Progenitor cell of endocrine pancreas (in vitro differentiated cells): ENCODE results near the gene ILKAP. TPM values are rescaled to one million over a fixed set of nuclear protein-coding genes. Genes with fewer than 3 reads are reported as not detected.

ENCODE experiments used
- DNase-seq: peaks from one replicate; pipeline ENCODE4 v3.0.0; 2021; ENCODE audit warnings: low spot score; ENCODE audit not compliant: unreplicated experiment
- H3K27ac Mint-ChIP-seq: 2 replicates; pipeline ENCODE4 v1.8.0; 2021; ENCODE audit warnings: mild to moderate bottlenecking, moderate library complexity, mixed read lengths
- H3K27me3 Mint-ChIP-seq: 2 replicates; pipeline ENCODE4 v1.8.0; 2021; ENCODE audit warnings: mixed read lengths
- H3K36me3 Mint-ChIP-seq: 2 replicates; pipeline ENCODE4 v1.8.0; 2022; ENCODE audit warnings: mixed read lengths; ENCODE audit not compliant: insufficient read depth
- H3K4me1 Mint-ChIP-seq: 2 replicates; pipeline ENCODE4 v1.8.0; 2021; ENCODE audit warnings: low read depth, mixed read lengths
- H3K4me3 Mint-ChIP-seq: 2 replicates; pipeline ENCODE4 v1.8.0; 2021; ENCODE audit warnings: low read depth, mild to moderate bottlenecking, moderate library complexity, mixed read lengths
- H3K9me3 Mint-ChIP-seq: 2 replicates; pipeline ENCODE4 v1.8.0; 2021; ENCODE audit warnings: low read depth, mixed read lengths
- CTCF ChIP-seq: fragments of 200-600 bp; sonication (generic); IDR thresholded peaks from one replicate; pipeline ENCODE4 v1.5.0; 2021; ENCODE audit warnings: antibody characterized with exemption, mild to moderate bottlenecking; ENCODE audit not compliant: unreplicated experiment
- total RNA-seq: library from RNA; stranded (reverse); gene quantifications from 2 replicates; pipeline ENCODE4 v1.2.1, GENCODE V29; 2021

The ILKAP gene
- total RNA-seq, 1 donor from 2014 or later: 56.3 TPM

- no peaks in the 10 kb centered on the region for H3K36me3 Mint-ChIP-seq
- H3K27me3 Mint-ChIP-seq: no peaks in the 10 kb centered on the region
- no peaks in the 10 kb centered on the region for H3K4me1 Mint-ChIP-seq
- H3K4me3 Mint-ChIP-seq: no peak overlapping the region
- DNase-seq: no peak
- no peaks in the 10 kb centered on the region for H3K9me3 Mint-ChIP-seq
- no peak for TF ChIP-seq CTCF
- no peak overlapping the region for H3K27ac Mint-ChIP-seq
Measured at GRCh38 chr2:238144262-238144661, 59.2 kb downstream of the ILKAP start.

- H3K4me3 Mint-ChIP-seq: no peak overlapping the region
- no peak for DNase-seq
- TF ChIP-seq CTCF: no peak
- no peaks in the 10 kb centered on the region for H3K9me3 Mint-ChIP-seq
- no peaks in the 10 kb centered on the region for H3K36me3 Mint-ChIP-seq
- H3K27ac Mint-ChIP-seq: no peak overlapping the region
- H3K27me3 Mint-ChIP-seq: no peaks in the 10 kb centered on the region
- H3K4me1 Mint-ChIP-seq: no peaks in the 10 kb centered on the region
Measured at GRCh38 chr2:238143239-238143951, 60.1 kb downstream of the ILKAP start.

- no peaks in the 10 kb centered on the region for H3K36me3 Mint-ChIP-seq
- no peaks in the 10 kb centered on the region for H3K4me1 Mint-ChIP-seq
- H3K27me3 Mint-ChIP-seq: no peaks in the 10 kb centered on the region
- TF ChIP-seq CTCF: no peak
- no peaks in the 10 kb centered on the region for H3K9me3 Mint-ChIP-seq
- H3K27ac Mint-ChIP-seq: no peak overlapping the region
- no peak overlapping the region for H3K4me3 Mint-ChIP-seq
- no peak for DNase-seq
Measured at GRCh38 chr2:238142382-238143205, 60.9 kb downstream of the ILKAP start.

GRCh38 chr2:238141541-238142318, 61.8 kb downstream of the ILKAP start:
- H3K27ac Mint-ChIP-seq: no peak overlapping the region
- H3K4me3 Mint-ChIP-seq: no peak overlapping the region
- TF ChIP-seq CTCF: no peak

More at GRCh38 chr2:238141541-238142318, 61.8 kb downstream of the ILKAP start:
- no peak for DNase-seq
- H3K27me3 Mint-ChIP-seq: no peaks in the 10 kb centered on the region
- no peaks in the 10 kb centered on the region for H3K36me3 Mint-ChIP-seq
- H3K4me1 Mint-ChIP-seq: no peaks in the 10 kb centered on the region
- H3K9me3 Mint-ChIP-seq: no peaks in the 10 kb centered on the region
